Smooth muscle cell (in vitro differentiated cells): ENCODE measurements around the gene TTC16. TPM values are rescaled to one million over a fixed set of nuclear protein-coding genes. Genes with fewer than 3 reads are reported as not detected.

Experiments used
- DNase-seq: peaks from one replicate; lab custom pipeline; 2025; ENCODE audit not compliant: unreplicated experiment; lab: John Stamatoyannopoulos, UW
- H2AFZ ChIP-seq: fragments of 200-600 bp; sonication (generic); 2 replicates; pipeline ENCODE4 v1.6.0; 2016; ENCODE audit warnings: antibody characterized with exemption, low read depth, mild to moderate bottlenecking
- H3F3A ChIP-seq: fragments of 200-600 bp; sonication (generic); 2 replicates; pipeline ENCODE4 v1.6.0; 2017; ENCODE audit warnings: antibody characterized with exemption, low read depth
- H3K27ac ChIP-seq: fragments of 200-600 bp; sonication (generic); 2 replicates; pipeline ENCODE4 v1.5.1; 2016; ENCODE audit warnings: low read depth, mild to moderate bottlenecking
- H3K27me3 ChIP-seq: fragments of 200-600 bp; sonication (generic); 2 replicates; pipeline ENCODE4 v1.6.1; 2016; ENCODE audit warnings: low read depth, mild to moderate bottlenecking
- H3K36me3 ChIP-seq: fragments of 200-600 bp; sonication (generic); 2 replicates; pipeline ENCODE4 v1.5.1; 2016; ENCODE audit warnings: low read depth
- H3K4me1 ChIP-seq: fragments of 200-600 bp; sonication (generic); 2 replicates; pipeline ENCODE4 v1.5.1; 2016; ENCODE audit warnings: low read depth
- H3K4me2 ChIP-seq: fragments of 200-600 bp; sonication (generic); 2 replicates; pipeline ENCODE4 v1.6.0; 2016; ENCODE audit warnings: mild to moderate bottlenecking
- H3K4me3 ChIP-seq: fragments of 200-600 bp; sonication (generic); 2 replicates; pipeline ENCODE4 v1.5.1; 2016; ENCODE audit warnings: mild to moderate bottlenecking
- H3K79me2 ChIP-seq: fragments of 200-600 bp; sonication (generic); 2 replicates; pipeline ENCODE4 v1.6.0; 2016; ENCODE audit warnings: low read depth, mild to moderate bottlenecking
- H3K9ac ChIP-seq: fragments of 200-600 bp; sonication (generic); 2 replicates; pipeline ENCODE4 v1.6.0; 2016; ENCODE audit warnings: low read depth
- H3K9me3 ChIP-seq: fragments of 200-600 bp; sonication (generic); replicated peaks from 2 replicates; pipeline ENCODE4 v1.5.1; 2016; ENCODE audit warnings: low read depth
- H4K20me1 ChIP-seq: fragments of 200-600 bp; sonication (generic); 2 replicates; pipeline ENCODE4 v1.6.0; 2016; ENCODE audit warnings: low read depth
- WGBS: methylation state at CpG from one replicate; pipeline ENCODE4 v1.1.7; 2016; ENCODE audit warnings: low lambda C conversion rate; 5-methylcytosine and 5-hydroxymethylcytosine counted together
- polyA plus RNA-seq: library from polyadenylated mRNA; unstranded; fragments of >200 nt; fragmentation: Nextera tagmentation; extraction: Ambion mirVana; gene quantifications from 2 replicates; pipeline ENCODE4 v1.2.1, GENCODE V29; 2016
- total RNA-seq: library from RNA; depleted of rRNA; stranded (reverse); fragments of >200 nt; gene quantifications from 2 replicates; pipeline ENCODE4 v1.2.3, GENCODE V29; 2014
- TF ChIP-seq, protein P1 (sequence below): fragments of 200-600 bp; sonication (generic); IDR thresholded peaks from 2 replicates; pipeline ENCODE4 v1.5.1; 2017; ENCODE audit warnings: borderline replicate concordance, mild to moderate bottlenecking, antibody characterized with exemption; ENCODE audit not compliant: insufficient read depth, poor library complexity, severe bottlenecking

TTC16 gene
- total and polyA plus RNA-seq, 2 experiments from 2014 or later: 0.22 TPM; not detected in 1

DNA sequence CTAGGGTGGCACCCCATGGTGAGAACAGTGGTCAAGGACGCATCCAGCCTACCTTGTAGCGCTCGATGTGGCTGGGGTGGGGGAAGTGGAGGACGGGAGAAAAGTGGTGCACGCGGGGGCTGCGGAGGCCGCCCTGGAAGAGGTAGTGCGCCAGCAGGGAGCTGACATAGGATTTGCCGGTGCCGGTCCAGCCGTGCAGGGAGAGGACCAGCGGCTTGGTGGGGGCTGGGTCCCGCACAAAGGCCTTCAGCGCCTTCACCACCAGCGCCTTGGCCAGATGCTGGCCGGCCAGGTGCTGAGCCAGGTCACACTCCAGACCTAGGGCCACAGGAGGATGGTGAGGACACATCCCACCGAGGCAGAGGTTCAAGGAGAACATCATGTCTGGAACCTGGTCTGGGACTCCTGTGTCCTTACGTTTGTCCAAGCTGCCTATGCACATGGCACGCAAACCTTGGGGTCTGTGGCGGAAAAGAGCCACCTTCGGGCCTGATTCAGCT, 18.4 kb downstream of the TTC16 start:
- Histone ChIP-seq H3K27ac (no peak overlapping the region), H3F3A (no peaks in the 10 kb centered on the region), H3K9ac (no peak overlapping the region), H3K27me3 (no peaks in the 10 kb centered on the region), H2AFZ (no peak overlapping the region), H3K9me3 (no peaks in the 10 kb centered on the region), H3K79me2 (no peaks in the 10 kb centered on the region), H3K4me1 (no peaks in the 10 kb centered on the region), H3K4me2 (peak overlapping the region; percentile 89), H3K36me3 (no peaks in the 10 kb centered on the region), H3K4me3 (peak overlapping the region; percentile 83), H4K20me1 (no peaks in the 10 kb centered on the region)
- TF ChIP-seq, protein P1, sequence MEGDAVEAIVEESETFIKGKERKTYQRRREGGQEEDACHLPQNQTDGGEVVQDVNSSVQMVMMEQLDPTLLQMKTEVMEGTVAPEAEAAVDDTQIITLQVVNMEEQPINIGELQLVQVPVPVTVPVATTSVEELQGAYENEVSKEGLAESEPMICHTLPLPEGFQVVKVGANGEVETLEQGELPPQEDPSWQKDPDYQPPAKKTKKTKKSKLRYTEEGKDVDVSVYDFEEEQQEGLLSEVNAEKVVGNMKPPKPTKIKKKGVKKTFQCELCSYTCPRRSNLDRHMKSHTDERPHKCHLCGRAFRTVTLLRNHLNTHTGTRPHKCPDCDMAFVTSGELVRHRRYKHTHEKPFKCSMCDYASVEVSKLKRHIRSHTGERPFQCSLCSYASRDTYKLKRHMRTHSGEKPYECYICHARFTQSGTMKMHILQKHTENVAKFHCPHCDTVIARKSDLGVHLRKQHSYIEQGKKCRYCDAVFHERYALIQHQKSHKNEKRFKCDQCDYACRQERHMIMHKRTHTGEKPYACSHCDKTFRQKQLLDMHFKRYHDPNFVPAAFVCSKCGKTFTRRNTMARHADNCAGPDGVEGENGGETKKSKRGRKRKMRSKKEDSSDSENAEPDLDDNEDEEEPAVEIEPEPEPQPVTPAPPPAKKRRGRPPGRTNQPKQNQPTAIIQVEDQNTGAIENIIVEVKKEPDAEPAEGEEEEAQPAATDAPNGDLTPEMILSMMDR: no peak
- DNase-seq: no peak
- whole genome bisulfite sequencing: 65% methylated on average over 20 of the region's 22 CpGs

- peak within 1 kb of the TSS; percentile 89 for H3K4me2 ChIP-seq
- WGBS: under 1% methylated on average over 75 of the region's 76 CpGs
These were observed 19.1 kb downstream of the TTC16 start, which contains the start of gene TOR2A for GRCh38 chr9:127734747-127735529. Gene TOR2A, minus strand, starts transcription at chr9:127735294. Its CDS starts 24 bp downstream, at chr9:127735270.

DNA sequence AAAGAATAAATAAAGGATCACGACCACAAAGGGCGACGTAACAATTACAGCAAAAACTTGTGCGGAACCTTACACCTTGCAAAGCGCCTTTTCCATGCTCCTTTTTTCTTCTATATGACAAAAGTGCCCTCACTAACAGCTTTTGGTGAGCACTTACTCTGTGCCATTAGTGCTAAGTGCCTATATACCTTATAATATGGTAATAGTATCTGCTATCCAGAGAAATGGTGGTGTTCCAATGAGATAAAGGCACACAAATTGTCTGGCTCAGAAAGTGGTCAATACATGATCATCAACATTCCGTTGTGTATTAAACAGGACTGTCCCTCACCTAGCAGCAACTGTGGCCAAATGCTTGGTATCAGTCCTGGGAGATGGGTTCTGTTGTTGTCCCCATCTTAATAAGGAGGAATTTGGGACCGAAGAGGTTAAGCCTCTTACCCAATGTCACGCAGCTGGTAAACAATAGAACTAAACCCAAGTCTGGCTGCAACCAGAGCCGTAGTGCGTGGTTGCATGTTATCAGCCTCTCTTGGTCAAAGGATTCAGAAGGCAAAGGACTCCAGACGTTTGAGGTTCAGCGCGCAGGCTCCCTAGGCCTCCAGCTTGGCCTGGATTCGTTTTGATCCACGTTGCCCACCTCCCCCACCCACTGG, 19.8 kb downstream of the TTC16 start:
- H3K9me3 ChIP-seq: no peaks in the 10 kb centered on the region
- H3K79me2 ChIP-seq: no peaks in the 10 kb centered on the region
- no peak overlapping the region for H3K4me3 ChIP-seq
- WGBS: 33% methylated on average over 15 of the region's 15 CpGs
- H3K4me2 ChIP-seq: peak overlapping the region; percentile 38
- H2AFZ ChIP-seq: no peak overlapping the region
- TF ChIP-seq, protein P1: no peak
- H3K4me1 ChIP-seq: no peaks in the 10 kb centered on the region
- DNase-seq: no peak
- H3F3A ChIP-seq: no peaks in the 10 kb centered on the region
- H3K27ac ChIP-seq: peak overlapping the region; percentile 20
- H3K36me3 ChIP-seq: no peaks in the 10 kb centered on the region
- H4K20me1 ChIP-seq: no peaks in the 10 kb centered on the region
- peak overlapping the region; percentile 36 for H3K9ac ChIP-seq
- H3K27me3 ChIP-seq: no peaks in the 10 kb centered on the region

More at GRCh38 chr9:127734747-127735529, 19.1 kb downstream of the TTC16 start, which contains the start of gene TOR2A:
- no peaks in the 10 kb centered on the region for H3K27me3 ChIP-seq
- peak within 1 kb of the TSS; percentile 60 for H3K27ac ChIP-seq
- peak within 1 kb of the TSS; percentile 83 for H3K4me3 ChIP-seq
- no peaks in the 10 kb centered on the region for H3K36me3 ChIP-seq
- H4K20me1 ChIP-seq: no peaks in the 10 kb centered on the region
- DNase-seq: peak; percentile 95
- peak within 1 kb of the TSS; percentile 63 for H3K9ac ChIP-seq
- no peaks in the 10 kb centered on the region for H3F3A ChIP-seq
- no peaks in the 10 kb centered on the region for H3K4me1 ChIP-seq
- no peaks in the 10 kb centered on the region for H3K79me2 ChIP-seq
- TF ChIP-seq, protein P1: peak; percentile 93
- peak within 1 kb of the TSS; percentile 69 for H2AFZ ChIP-seq
- no peaks in the 10 kb centered on the region for H3K9me3 ChIP-seq
